Umbilical cord (tissue), 2 donors: Measurements from ENCODE around the gene SEC31A. TPM values are rescaled to one million over a fixed set of nuclear protein-coding genes. Genes with fewer than 3 reads are reported as not detected.

ENCODE experiments used
- DNase-seq: peaks from one replicate; pipeline ENCODE4 v3.0.0-alpha.2; 2015; ENCODE audit warnings: low spot score
- total RNA-seq: library from RNA; depleted of rRNA; stranded (reverse); fragments of >200 nt; gene quantifications from one replicate; pipeline ENCODE4 v1.2.3, GENCODE V29; 2014; ENCODE audit warnings: low replicate concordance; ENCODE audit not compliant: insufficient read depth

SEC31A gene
- total RNA-seq, 1 donor from 2014 or later: 351 TPM

- DNase-seq: no peak
Measured at GRCh38 chr4:82791179-82791578, 99.8 kb downstream of the SEC31A start.

DNA sequence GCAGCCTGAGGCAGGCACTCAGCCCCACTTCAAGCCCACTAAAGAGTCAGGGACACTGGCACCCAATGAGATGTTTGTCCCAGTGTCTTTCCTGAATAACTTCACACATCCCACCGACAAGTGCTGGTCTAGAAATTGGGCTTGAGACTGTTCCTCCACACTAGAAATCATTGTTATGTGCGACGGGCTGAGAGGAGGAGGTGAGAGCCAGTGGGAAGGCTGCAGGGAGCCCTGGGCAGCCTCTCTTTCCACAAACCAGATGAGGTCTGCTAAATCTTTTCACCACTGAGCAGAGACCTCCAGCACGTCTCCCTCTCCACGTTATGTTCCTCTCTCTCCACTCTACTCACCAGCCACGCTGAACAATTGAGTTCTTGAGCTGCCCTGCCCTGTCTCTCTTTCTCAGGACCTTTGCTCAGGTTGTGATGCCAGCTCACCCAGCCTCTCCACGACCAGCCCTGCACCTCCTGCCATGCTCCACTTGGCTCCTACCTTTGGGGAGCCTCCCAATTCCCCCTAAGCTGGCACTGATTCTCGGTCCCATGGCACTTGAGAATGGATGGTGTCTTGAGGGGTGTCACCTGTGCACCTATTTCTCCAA lies 100.8 kb downstream of the SEC31A start:
- no peak for DNase-seq

GRCh38 chr4:82789025-82789776 lies 101.8 kb downstream of the SEC31A start:
- DNase-seq: no peak

DNA sequence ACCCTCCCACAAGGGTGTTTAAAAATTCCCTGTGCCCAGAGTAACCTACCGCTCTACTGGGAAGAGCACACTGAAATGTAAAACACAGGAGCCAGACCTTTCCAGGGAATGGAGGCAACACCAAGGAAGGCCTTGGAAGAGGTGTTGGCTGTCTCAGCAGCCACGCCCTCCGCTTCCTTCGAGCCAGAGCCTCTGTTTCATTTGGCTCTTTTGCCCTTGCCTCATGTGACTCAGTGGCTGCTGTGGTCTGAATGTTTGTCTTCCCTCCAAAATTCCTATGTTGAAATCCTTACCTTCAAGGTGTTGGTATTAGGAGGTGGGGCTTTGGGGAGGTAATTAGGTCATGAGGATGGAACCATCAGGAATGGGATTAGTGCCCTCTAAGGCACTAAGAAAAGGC lies 103.6 kb downstream of the SEC31A start:
- DNase-seq: no peak

DNA sequence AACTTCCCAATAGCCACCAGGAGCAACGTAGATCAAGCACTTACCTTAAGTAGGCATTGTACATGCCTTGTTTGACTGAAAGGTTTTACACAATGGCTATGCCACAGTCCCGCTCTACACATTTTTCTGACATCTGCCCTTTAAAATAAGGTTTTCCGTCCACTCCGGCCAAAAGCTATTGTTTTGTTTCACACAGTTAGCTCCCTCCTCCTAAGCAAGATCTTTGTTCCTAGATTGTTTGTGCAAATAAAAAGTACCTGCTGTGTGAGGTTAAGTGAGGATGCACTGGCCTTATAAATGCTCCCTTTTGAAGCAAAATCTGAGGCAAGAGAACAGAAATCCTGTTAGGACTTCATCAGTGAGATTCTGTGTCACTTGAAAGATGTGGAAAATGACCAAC lies 104.1 kb downstream of the SEC31A start:
- no peak for DNase-seq

DNA sequence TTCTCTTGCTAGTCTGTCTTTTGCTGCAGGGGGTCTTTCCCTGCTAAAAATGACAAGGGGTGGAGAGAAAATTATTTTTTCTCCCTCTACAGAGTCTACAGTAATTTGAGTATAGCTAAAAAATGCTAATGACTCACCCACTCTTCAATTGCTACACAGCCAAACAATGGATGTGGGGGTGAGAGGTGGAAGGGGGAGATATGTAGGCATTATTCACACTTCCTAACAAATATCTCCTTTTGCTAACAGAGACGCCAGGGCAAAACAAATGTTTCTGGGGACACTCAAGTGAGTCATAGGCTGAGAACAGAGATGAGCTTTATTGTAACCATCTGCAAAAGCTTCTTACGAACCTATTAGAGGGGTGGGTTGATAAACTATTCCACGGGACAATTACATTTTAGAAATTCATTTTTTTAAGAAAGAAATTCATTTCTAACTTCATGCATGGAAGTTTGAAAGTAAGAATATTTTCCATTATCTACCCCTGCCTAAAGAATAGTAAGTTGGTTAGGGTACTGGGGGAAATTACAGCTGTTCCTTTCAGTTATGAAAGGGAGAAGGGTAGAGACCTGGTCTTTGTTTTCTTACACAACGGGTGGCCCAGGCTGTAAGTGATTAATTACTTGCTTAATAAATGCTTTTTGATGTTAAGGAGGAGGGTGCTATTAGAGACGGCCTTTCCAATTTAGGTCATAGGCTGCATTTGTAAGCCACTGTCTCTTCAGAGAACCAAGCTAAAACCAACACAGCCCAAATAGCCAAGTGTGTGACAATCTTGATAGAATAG lies 105.1 kb downstream of the SEC31A start:
- peak; percentile 15 for DNase-seq

- peak; percentile 68 for DNase-seq
Measured at GRCh38 chr4:82784681-82785610, 106.0 kb downstream of the SEC31A start.

DNA sequence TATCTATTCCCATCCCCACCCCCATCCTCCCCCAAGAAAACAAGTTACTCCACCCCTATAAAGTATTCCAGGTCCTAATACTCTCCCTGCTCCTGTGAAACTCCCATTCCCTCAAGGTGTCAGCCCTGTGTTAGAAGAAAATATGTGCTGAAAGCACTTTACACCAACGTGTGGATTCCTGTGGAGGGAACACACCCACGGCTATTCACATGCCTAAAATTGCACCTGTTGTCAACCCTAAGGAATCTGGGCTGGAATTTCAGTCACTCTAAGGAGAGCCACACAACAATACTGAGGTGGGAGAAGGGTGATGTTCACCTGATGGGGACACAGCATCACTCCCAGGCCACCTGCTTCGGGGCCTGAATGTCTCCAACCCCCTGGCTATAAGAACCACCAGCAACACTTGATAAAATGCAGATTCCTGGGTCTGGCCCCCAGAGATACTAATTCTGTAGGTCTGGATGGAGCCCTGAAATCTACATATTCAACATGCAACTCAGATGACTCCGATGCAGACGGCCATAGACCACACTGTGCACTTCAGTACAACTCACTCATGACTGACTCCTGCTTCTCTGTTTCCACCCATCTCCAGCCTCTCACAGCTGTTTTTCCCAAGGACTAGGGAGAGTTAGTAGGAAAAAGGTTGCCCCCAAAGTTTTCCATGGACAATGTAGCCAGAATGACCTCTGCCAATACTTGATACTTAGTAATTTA lies 108.2 kb downstream of the SEC31A start:
- DNase-seq: no peak

GRCh38 chr4:82780752-82781231 lies 110.2 kb downstream of the SEC31A start:
- peak; percentile 72 for DNase-seq

- no peak for DNase-seq
Measured at GRCh38 chr4:82780170-82780751, 110.7 kb downstream of the SEC31A start.

GRCh38 chr4:82779032-82779431 lies 111.9 kb downstream of the SEC31A start:
- no peak for DNase-seq

DNA sequence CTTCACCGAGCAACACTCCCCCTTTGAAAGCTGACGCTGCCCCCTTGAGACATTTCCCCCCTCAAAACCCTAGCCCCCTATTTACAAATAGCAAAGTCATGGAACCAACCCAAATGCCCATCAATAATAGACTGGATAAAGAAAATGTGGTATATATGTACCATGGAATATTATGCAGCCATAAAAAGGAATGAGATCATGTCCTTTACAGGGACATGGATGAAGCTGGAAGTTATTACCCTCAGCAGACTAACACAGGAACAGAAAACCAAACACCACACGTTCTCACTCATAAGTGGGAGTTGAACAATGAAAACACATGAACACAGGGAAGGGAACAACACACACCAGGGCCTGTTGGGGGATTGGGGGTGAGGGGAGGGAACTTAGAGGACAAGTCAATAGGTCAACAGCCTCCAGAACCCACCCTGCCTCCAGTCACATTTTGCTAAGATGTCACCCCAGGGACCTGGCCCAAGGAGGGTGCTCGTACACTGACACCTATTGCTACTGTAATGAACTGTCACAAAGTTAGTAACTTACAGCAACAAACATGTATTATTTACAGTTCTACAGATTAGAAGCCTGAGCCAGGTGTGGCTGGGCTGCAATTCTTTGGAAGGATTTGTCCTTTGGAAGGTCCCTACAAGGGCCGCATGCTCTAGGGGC lies 113.0 kb downstream of the SEC31A start:
- DNase-seq: no peak

DNA sequence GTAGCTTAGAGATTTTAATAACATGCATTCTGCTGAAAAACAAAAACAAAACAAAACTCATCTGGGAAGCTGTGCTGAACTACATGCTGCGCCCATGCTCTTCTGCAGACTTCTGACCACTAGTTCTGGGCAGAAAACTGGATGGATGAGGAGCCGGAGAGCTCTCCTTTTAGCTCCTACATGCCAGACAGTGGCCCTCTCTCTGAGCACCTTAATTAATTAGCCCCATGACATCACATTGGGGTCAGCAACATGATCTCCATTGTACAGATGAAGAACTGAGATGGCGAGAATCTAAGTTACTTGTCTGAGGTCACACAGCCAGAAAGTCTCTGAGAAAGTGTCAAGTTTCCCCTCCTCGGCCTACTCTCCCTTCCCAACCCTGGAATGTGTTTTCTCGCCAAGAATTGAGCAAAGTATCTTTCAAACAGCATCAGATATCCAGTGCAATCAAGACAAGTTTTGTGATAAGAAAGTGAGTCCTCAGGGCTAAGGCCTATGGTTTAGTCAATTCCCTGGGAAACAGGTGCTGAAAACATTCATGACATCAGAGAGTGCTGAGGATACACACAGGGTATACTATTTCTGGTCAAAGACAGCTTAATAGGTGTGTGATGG lies 113.9 kb downstream of the SEC31A start:
- peak; percentile 48 for DNase-seq

DNA sequence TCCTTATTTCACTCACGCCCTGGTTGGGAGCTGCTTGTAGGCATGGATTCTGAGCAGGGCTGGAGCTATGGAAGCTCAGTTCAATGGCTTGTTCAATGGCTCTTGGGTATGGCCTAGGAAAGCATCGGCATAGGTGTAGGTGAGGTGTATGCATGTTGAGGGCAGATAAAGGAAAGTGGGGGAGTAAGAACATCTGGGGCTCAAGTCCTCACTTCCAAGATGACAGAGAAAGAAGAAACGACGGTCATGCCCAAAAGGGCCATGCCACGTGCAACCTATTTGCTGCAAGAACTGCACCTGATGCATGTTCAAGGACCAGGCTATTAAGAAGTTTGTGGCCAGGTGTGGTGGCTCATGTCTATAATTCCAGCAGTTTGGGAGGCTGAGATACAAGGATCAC lies 115.7 kb downstream of the SEC31A start:
- no peak for DNase-seq

- no peak for DNase-seq
Measured at GRCh38 chr4:82774711-82775171, 116.2 kb downstream of the SEC31A start.

- DNase-seq: no peak
Measured at GRCh38 chr4:82773057-82773456, 117.9 kb downstream of the SEC31A start.

DNA sequence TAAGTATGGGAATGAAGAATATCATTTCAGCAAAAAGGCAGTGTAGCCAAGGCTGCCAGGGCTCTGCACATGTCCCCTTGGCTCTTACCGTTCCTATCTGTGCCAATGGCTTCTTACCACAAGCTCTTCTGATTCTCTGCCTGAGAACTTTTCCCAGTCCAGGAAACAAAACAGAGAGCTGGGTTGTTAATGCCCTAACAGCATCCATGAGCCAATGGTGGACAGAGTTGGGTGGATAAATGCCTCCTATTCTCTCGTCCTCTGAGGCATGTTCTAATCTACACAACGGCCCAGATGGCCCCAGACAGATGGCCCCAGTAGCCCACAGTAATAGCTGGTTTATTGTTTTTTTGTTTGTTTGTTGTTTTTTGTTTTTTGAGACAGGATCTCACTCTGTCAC lies 120.3 kb downstream of the SEC31A start:
- no peak for DNase-seq
